ENCODE results near the gene AACS. TPM values are rescaled to one million over a fixed set of nuclear protein-coding genes. Genes with fewer than 3 reads are reported as not detected.

AACS gene
- total and polyA plus RNA-seq, 2 donors (not counting 1 experiment from before 2014, with no cell fraction given), result 6.1 to 20.8 TPM

DNA sequence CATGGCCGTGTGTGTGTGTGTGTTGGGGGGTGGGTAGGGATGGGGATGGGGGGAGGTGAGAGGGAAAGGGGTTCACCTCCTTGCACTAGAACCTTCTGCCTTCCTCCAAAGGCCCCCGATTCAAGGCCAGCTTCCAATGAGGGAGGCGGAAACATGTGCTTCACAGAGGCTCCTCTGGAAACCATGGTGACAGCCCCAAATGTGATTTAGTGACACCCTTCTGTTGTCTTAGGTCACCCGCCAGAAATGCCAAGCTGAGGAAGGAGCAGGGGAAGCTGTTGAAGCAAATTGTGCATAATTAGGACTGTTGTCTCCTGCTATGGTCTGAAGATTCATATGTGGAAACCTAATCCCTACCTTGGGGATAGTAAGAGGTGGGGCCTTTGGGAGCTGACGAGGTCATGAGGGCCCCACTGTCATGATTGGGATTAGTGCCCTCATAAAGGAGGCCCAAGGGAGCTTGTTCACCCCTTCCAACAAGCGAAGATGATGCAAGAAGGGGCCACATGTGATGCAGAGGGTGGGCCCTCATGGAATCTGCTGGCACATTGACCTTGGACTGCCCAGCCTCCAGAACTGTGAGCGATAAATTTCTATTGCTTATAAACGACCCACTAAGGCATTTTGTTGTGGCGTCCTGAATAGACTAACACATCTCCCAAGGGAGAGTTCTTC is 95.2 kb downstream of the AACS start:
- Mint-ChIP-seq H3K27ac (no peak overlapping the region), H3K4me3 (no peak overlapping the region), H3K4me1 (no peaks in the 10 kb centered on the region), H3K9me3 (ENCODE audit: insufficient read depth) (peaks cover 2% of the 10 kb centered on the region), H3K27me3 (peaks cover 7% of the 10 kb centered on the region)
- POLR2A ChIA-PET, result no interaction called here
- Histone ChIP-seq H3K36me3 (replicated peaks in 1 of 2; ENCODE audit: control extremely low read depth in 1 of 2, control insufficient read depth in 1 of 2, extremely low read depth in 1 of 2, insufficient read depth in 2 of 2, low read length in 1 of 2) (no peaks in the 10 kb centered on the region), H3K4me1 (ENCODE audit: control insufficient read depth in 2 of 2, insufficient read depth in 2 of 2, low read length in 2 of 2) (no peaks in the 10 kb centered on the region), H4K20me1 (ENCODE audit: control insufficient read depth, insufficient read depth, low read length, poor library complexity, severe bottlenecking) (no peaks in the 10 kb centered on the region), H2AFZ (ENCODE audit: insufficient read depth, low read depth, low read length, poor library complexity, severe bottlenecking) (no peak overlapping the region), H3K27me3 (replicated peaks in 1 of 4; ENCODE audit: control extremely low read depth in 1 of 4, control insufficient read depth in 3 of 4, insufficient read depth in 4 of 4, low read length in 3 of 4) (no peaks in the 10 kb centered on the region), H3K27ac (ENCODE audit: low read length in 2 of 2) (no peak overlapping the region), H3K9me3 (ENCODE audit: control extremely low read depth in 1 of 3, control insufficient read depth in 2 of 3, insufficient read depth in 1 of 3, low read length in 2 of 3) (peaks cover 0 to 7% (median 0%) of the 10 kb centered on the region in 3 donors), H3K4me2 (replicated peaks; ENCODE audit: low read depth, low read length, poor library complexity, severe bottlenecking) (no peak overlapping the region), H3K9ac (ENCODE audit: low read length) (no peak overlapping the region), H3K4me3 (ENCODE audit: control extremely low read depth in 1 of 5, extremely low read depth in 1 of 5, insufficient read depth in 1 of 5, low read depth in 2 of 5, low read length in 4 of 5) (no peak overlapping the region), H3K79me2 (ENCODE audit: control insufficient read depth, insufficient read depth, low read length) (no peaks in the 10 kb centered on the region)
- intact Hi-C loops (cut with micrococcal nuclease), result no loop called here
- 93% methylated on average over 4 of the region's 9 CpGs for WGBS (ENCODE audit: insufficient coverage)
- TF ChIP-seq, protein P1, sequence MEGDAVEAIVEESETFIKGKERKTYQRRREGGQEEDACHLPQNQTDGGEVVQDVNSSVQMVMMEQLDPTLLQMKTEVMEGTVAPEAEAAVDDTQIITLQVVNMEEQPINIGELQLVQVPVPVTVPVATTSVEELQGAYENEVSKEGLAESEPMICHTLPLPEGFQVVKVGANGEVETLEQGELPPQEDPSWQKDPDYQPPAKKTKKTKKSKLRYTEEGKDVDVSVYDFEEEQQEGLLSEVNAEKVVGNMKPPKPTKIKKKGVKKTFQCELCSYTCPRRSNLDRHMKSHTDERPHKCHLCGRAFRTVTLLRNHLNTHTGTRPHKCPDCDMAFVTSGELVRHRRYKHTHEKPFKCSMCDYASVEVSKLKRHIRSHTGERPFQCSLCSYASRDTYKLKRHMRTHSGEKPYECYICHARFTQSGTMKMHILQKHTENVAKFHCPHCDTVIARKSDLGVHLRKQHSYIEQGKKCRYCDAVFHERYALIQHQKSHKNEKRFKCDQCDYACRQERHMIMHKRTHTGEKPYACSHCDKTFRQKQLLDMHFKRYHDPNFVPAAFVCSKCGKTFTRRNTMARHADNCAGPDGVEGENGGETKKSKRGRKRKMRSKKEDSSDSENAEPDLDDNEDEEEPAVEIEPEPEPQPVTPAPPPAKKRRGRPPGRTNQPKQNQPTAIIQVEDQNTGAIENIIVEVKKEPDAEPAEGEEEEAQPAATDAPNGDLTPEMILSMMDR (IDR thresholded peaks at IDR 0.05), result no peak
- TF ChIP-seq EZH2 (IDR thresholded peaks at IDR 0.05; ENCODE audit: borderline replicate concordance, insufficient read depth, low read depth, low read length, poor library complexity, severe bottlenecking), result no peak
- ATAC-seq (ENCODE audit: low read depth) (no peak), DNase-seq (no peak)
- CTCF ChIA-PET, result no interaction called here

DNA sequence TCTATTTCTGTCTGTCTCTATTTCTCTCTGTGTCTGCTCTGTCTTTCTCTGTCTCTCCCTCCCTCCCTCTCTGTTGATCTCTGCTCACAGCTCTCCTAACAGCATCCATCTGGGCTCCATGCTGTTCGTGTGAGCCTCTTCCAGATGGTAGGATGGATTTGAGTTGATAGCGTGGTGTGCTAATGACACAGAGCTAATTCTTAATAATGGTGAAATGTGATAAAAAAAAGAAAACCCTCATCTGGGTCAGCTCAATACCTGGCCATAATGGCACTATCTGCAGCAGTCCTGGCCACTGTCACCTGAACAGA is 96.4 kb downstream of the AACS start:
- Histone ChIP-seq H2AFZ (ENCODE audit: insufficient read depth, low read depth, low read length, poor library complexity, severe bottlenecking) (peak overlapping the region; percentile 10), H3K9me3 (ENCODE audit: control extremely low read depth in 1 of 3, control insufficient read depth in 2 of 3, insufficient read depth in 1 of 3, low read length in 2 of 3) (peaks cover 0 to 13% (median 4%) of the 10 kb centered on the region in 3 donors), H3K27ac (ENCODE audit: low read length in 2 of 2) (no peak overlapping the region), H3K27me3 (replicated peaks in 1 of 4; ENCODE audit: control extremely low read depth in 1 of 4, control insufficient read depth in 3 of 4, insufficient read depth in 4 of 4, low read length in 3 of 4) (no peaks in the 10 kb centered on the region), H4K20me1 (ENCODE audit: control insufficient read depth, insufficient read depth, low read length, poor library complexity, severe bottlenecking) (no peaks in the 10 kb centered on the region), H3K79me2 (ENCODE audit: control insufficient read depth, insufficient read depth, low read length) (no peaks in the 10 kb centered on the region), H3K4me3 (ENCODE audit: control extremely low read depth in 1 of 5, extremely low read depth in 1 of 5, insufficient read depth in 1 of 5, low read depth in 2 of 5, low read length in 4 of 5) (no peak overlapping the region), H3K4me1 (ENCODE audit: control insufficient read depth in 2 of 2, insufficient read depth in 2 of 2, low read length in 2 of 2) (no peaks in the 10 kb centered on the region), H3K4me2 (replicated peaks; ENCODE audit: low read depth, low read length, poor library complexity, severe bottlenecking) (no peak overlapping the region), H3K36me3 (replicated peaks in 1 of 2; ENCODE audit: control extremely low read depth in 1 of 2, control insufficient read depth in 1 of 2, extremely low read depth in 1 of 2, insufficient read depth in 2 of 2, low read length in 1 of 2) (no peaks in the 10 kb centered on the region), H3K9ac (ENCODE audit: low read length) (no peak overlapping the region)
- CTCF ChIA-PET, result no interaction called here
- no peaks in the 10 kb centered on the region for H3K4me1 Mint-ChIP-seq
- no CpG with 5 or more reads among the region's 2 CpGs for WGBS (ENCODE audit: insufficient coverage)
- no peak for TF ChIP-seq EZH2 (IDR thresholded peaks at IDR 0.05; ENCODE audit: borderline replicate concordance, insufficient read depth, low read depth, low read length, poor library complexity, severe bottlenecking)
- TF ChIP-seq, protein P1 (IDR thresholded peaks at IDR 0.05), result no peak
- no peak overlapping the region for H3K27ac Mint-ChIP-seq
- DNase-seq (no peak), ATAC-seq (ENCODE audit: low read depth) (no peak)
- H3K9me3 Mint-ChIP-seq (ENCODE audit: insufficient read depth), result peaks cover 2% of the 10 kb centered on the region
- H3K4me3 Mint-ChIP-seq, result no peak overlapping the region
- POLR2A ChIA-PET, result no interaction called here
- H3K27me3 Mint-ChIP-seq, result peaks cover 7% of the 10 kb centered on the region
- intact Hi-C loops (cut with micrococcal nuclease), result no loop called here
